Effector CD4-positive, alpha-beta T cell (primary cell): ENCODE results near the gene LRRC2.
"Not testable (repeated sequence)": the region's sequence is repeated elsewhere in the genome, so short reads cannot be mapped to it uniquely, and the experiment has no call there.

Experiments used
- DNase-seq: peaks from one replicate; pipeline ENCODE4 v3.0.0-alpha.2; 2020
- total RNA-seq: gene quantifications from one replicate; lab custom pipeline; 2026; lab: John Stamatoyannopoulos, UW

The LRRC2 gene
- 2.6 reads per million, percentile 8 among the genes with 10 or more reads in this experiment for total RNA-seq

GRCh38 chr3:46566040-46566641 lies at the start of gene LRRC2:
Gene LRRC2, minus strand, starts transcription at chr3:46566302. Its CDS starts 14,711 bp downstream, at chr3:46551591.
- no peak for DNase-seq

GRCh38 chr3:46615050-46615775 lies 49.1 kb upstream of the LRRC2 start:
- no peak for DNase-seq

GRCh38 chr3:46614431-46614830 lies 48.3 kb upstream of the LRRC2 start:
- no peak for DNase-seq

GRCh38 chr3:46613313-46614005 lies 47.4 kb upstream of the LRRC2 start:
- DNase-seq: no peak

GRCh38 chr3:46612324-46612723 lies 46.2 kb upstream of the LRRC2 start, which contains the start of gene FAM240A:
Gene FAM240A, plus strand, starts transcription at chr3:46612525. Its CDS starts 159 bp downstream, at chr3:46612684.
- no peak for DNase-seq

- no peak for DNase-seq
Measured at GRCh38 chr3:46609944-46610722, 44.0 kb upstream of the LRRC2 start.

GRCh38 chr3:46609212-46609721 lies 43.2 kb upstream of the LRRC2 start:
- DNase-seq: no peak

GRCh38 chr3:46607603-46608028 lies 41.5 kb upstream of the LRRC2 start:
- no peak for DNase-seq

GRCh38 chr3:46604127-46604526 lies 38.0 kb upstream of the LRRC2 start:
- DNase-seq: no peak

GRCh38 chr3:46603446-46604046 lies 37.4 kb upstream of the LRRC2 start:
- no peak for DNase-seq

- DNase-seq: no peak
Measured at GRCh38 chr3:46599590-46599989, 33.5 kb upstream of the LRRC2 start.

- DNase-seq: no peak
Measured at GRCh38 chr3:46595819-46596314, 29.8 kb upstream of the LRRC2 start.

GRCh38 chr3:46594723-46595122 lies 28.6 kb upstream of the LRRC2 start:
- DNase-seq: no peak

- DNase-seq: no peak
Measured at GRCh38 chr3:46593979-46594378, 27.9 kb upstream of the LRRC2 start.

GRCh38 chr3:46593274-46593862 lies 27.3 kb upstream of the LRRC2 start:
- no peak for DNase-seq

GRCh38 chr3:46587268-46587667 lies 21.2 kb upstream of the LRRC2 start:
- DNase-seq: not testable (repeated sequence)

GRCh38 chr3:46586738-46587246 lies 20.7 kb upstream of the LRRC2 start:
- DNase-seq: no peak

- no peak for DNase-seq
Measured at GRCh38 chr3:46585799-46586693, 19.9 kb upstream of the LRRC2 start.

- DNase-seq: no peak
Measured at GRCh38 chr3:46584598-46585467, 18.7 kb upstream of the LRRC2 start.
